ENCODE measurements around the gene GPHN.

- TF ChIP-seq CTCF (IDR thresholded peaks at IDR 0.05; ENCODE audit: low read length), result no peak
- no peak for TF ChIP-seq EZH2 (IDR thresholded peaks at IDR 0.05; ENCODE audit: borderline replicate concordance, low read length)
Observed at GRCh38 chr14:67199016-67199415, 691.1 kb downstream of the GPHN start.
